Activated CD4-positive, alpha-beta T cell treated with anti-CD3 and anti-CD28 coated beads, Interleukin-2, amount 10 ng/mL, durations not matched to agents 7 days and 5 days (primary cell): ENCODE data around the gene F2R. TPM values are rescaled to one million over a fixed set of nuclear protein-coding genes. Genes with fewer than 3 reads are reported as not detected.
"Not testable (repeated sequence)": the region's sequence is repeated elsewhere in the genome, so short reads cannot be mapped to it uniquely, and the experiment has no call there.

Source experiments
- CTCF ChIA-PET: fragments of 350-600 bp; sonication (Branson Sonifier 250); formaldehyde crosslinking; loops from one replicate; lab custom pipeline; 2021; ENCODE audit warnings: antibody characterized with exemption; lab: Charles Lee
- POLR2A ChIA-PET: fragments of 350-600 bp; sonication (Branson Sonifier 250); formaldehyde crosslinking; loops from one replicate; lab custom pipeline; 2021; ENCODE audit warnings: antibody characterized with exemption; lab: Charles Lee
- DNase-seq: peaks from one replicate; pipeline ENCODE4 v3.0.0-alpha.2; 2020
- H3K27ac Mint-ChIP-seq: one replicate; pipeline ENCODE4 v1.8.0; 2021; ENCODE audit warnings: mild to moderate bottlenecking, moderate library complexity, mixed read lengths
- H3K27me3 Mint-ChIP-seq: one replicate; pipeline ENCODE4 v1.8.0; 2021; ENCODE audit warnings: mixed read lengths
- H3K36me3 Mint-ChIP-seq: one replicate; pipeline ENCODE4 v1.8.0; 2021; ENCODE audit warnings: low read depth, mixed read lengths
- H3K4me1 Mint-ChIP-seq: one replicate; pipeline ENCODE4 v1.8.0; 2021; ENCODE audit warnings: mixed read lengths
- H3K4me3 Mint-ChIP-seq: one replicate; pipeline ENCODE4 v1.8.0; 2021; ENCODE audit warnings: mild to moderate bottlenecking, moderate library complexity, mixed read lengths
- H3K9me3 Mint-ChIP-seq: one replicate; pipeline ENCODE4 v1.8.0; 2021; ENCODE audit warnings: mixed read lengths
- total RNA-seq, 2 experiments: library from RNA; stranded (reverse); gene quantifications; one replicate each; pipeline ENCODE4 v1.2.3, GENCODE V29; 2021

F2R gene
- total RNA-seq, 2 experiments from 2014 or later, result 5.9 to 7.3 TPM

DNA sequence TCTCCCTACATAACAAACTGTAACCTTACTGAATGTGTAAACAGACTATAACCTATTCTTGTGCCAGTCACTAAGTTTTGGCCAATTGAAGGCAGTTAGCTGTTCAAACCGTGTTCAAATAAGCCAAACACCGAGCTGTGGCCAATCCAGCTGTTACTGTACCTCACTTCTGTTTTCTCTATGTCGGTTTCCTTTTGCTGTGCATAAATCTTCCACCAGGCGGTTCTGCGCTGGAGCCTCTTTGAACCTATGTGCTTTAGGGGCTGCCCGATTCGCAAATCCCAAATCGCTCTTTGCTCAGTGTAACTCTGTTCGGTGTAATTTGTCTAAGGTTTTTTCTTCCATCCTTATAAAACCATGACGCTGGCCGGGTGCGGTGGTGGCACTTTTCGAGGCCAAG is 31.8 kb downstream of the F2R start:
- no peaks in the 10 kb centered on the region for H3K36me3 Mint-ChIP-seq
- H3K9me3 Mint-ChIP-seq, result no peaks in the 10 kb centered on the region
- peaks cover 4% of the 10 kb centered on the region for H3K4me1 Mint-ChIP-seq
- H3K27ac Mint-ChIP-seq, result no peak overlapping the region
- POLR2A ChIA-PET, result no interaction called here
- DNase-seq, result no peak
- no peak overlapping the region for H3K4me3 Mint-ChIP-seq
- peaks cover 13% of the 10 kb centered on the region for H3K27me3 Mint-ChIP-seq
- CTCF ChIA-PET, result no interaction called here

DNA sequence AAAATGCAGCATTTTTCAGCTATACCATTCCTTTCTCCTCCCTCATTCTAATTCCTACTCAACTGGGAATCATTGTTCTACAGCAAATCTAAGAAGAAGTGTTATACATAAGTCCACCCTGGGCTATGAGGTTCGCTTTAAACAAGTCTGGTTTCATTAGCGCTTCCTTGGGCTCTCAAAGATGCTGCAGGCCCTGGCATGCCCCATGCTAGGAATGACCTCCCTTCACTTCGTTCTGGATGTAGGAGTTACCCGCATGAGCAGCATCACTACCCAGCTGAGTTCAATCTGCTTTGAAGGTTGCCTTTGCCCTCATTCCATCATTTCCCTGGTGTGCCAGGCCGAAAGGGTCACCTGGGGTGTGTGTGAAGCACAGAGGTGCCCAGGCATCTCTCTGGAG is 35.4 kb downstream of the F2R start:
- Mint-ChIP-seq H3K9me3 (no peaks in the 10 kb centered on the region), H3K4me1 (peaks cover 4% of the 10 kb centered on the region), H3K27me3 (peaks cover 14% of the 10 kb centered on the region), H3K36me3 (no peaks in the 10 kb centered on the region), H3K27ac (no peak overlapping the region), H3K4me3 (no peak overlapping the region)
- no peak for DNase-seq
- CTCF ChIA-PET, result interaction anchor here (0.8 kb wide), 1 partner anchor 11 kb away, joined by 3 read pairs; no protein-coding TSS in a partner anchor
- POLR2A ChIA-PET, result no interaction called here

DNA sequence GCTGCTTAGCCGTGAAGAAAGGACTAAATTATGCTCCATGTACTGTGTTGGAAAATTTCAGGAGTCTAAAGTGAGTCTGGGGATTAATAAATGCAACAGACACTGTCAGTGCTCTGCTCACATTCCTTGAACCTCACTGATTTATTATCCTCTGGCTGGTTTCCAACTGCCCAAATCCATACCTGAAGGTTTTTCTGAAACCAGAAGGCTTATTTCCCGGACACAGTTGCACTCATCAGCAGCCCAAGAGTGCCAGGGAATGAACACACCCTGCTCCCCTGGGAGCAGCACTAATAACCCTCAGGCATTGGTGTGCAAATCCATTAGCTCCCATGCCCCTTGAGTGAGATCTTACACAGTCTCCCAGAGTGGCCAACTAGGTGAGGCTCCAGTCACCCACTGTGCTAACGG is 38.7 kb downstream of the F2R start:
- Mint-ChIP-seq H3K4me3 (no peak overlapping the region), H3K9me3 (no peaks in the 10 kb centered on the region), H3K4me1 (no peaks in the 10 kb centered on the region), H3K36me3 (no peaks in the 10 kb centered on the region), H3K27me3 (peaks cover 8% of the 10 kb centered on the region), H3K27ac (no peak overlapping the region)
- ChIA-PET CTCF (interaction anchor here (0.9 to 1.8 kb wide), 2 partner anchors 8 to 14 kb away, joined by 3 to 6 read pairs; no protein-coding TSS in a partner anchor), POLR2A (no interaction called here)
- DNase-seq, result no peak

GRCh38 chr5:76755779-76756637 is 40.1 kb downstream of the F2R start:
- Mint-ChIP-seq H3K36me3 (no peaks in the 10 kb centered on the region), H3K27me3 (peaks cover 3% of the 10 kb centered on the region), H3K27ac (no peak overlapping the region)

DNA sequence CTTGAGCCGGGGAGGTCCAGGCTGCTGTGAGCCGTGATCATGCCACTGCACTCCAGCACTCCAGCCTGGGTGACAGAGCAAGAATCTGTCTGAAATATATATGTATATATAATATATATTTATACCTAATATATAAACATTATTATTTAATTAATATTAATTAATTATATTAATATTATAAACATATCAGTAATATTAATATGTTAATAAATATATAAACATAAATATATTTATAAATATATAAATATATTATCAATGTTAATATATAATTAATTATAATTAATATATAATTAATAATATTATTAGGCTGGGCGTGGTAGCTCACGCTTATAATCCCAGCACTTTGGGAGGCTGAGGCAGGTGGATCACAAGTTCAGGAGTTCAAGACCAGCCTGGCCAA is 41.1 kb downstream of the F2R start:
- Mint-ChIP-seq H3K27me3 (peaks cover 3% of the 10 kb centered on the region), H3K27ac (no peak overlapping the region), H3K4me3 (no peak overlapping the region), H3K36me3 (no peaks in the 10 kb centered on the region), H3K9me3 (no peaks in the 10 kb centered on the region), H3K4me1 (no peaks in the 10 kb centered on the region)
- ChIA-PET POLR2A (no interaction called here), CTCF (interaction anchor here (2.0 kb wide), 1 partner anchor 18 kb away, joined by 5 read pairs; no protein-coding TSS in a partner anchor)
- DNase-seq, result no peak

More at GRCh38 chr5:76755779-76756637, 40.1 kb downstream of the F2R start:
- no peak overlapping the region for H3K4me3 Mint-ChIP-seq
- no peaks in the 10 kb centered on the region for H3K9me3 Mint-ChIP-seq
- ChIA-PET POLR2A (no interaction called here), CTCF (interaction anchor here (0.9 to 1.2 kb wide), 2 partner anchors 9 to 19 kb away, joined by 3 to 5 read pairs; no protein-coding TSS in a partner anchor)
- H3K4me1 Mint-ChIP-seq, result no peaks in the 10 kb centered on the region
- no peak for DNase-seq

DNA sequence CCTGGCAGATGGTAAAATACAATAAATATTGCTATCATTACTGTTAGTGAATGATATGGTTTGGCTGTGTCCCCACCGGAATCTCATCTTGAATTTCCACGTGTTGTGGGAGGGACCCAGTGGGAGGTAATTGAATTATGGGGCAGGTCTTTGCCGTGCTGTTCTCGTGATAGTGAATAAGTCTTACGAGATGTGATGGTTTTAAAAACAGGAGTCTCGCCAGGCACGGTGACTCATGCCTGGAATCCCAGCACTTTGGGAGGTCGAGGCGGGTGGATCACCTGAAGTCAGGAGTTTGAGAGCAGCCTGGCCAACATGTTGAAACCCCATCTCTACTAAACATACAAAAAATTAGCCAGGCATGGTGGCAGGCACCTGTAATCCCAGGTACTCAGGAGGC is 45.2 kb downstream of the F2R start:
- H3K27me3 Mint-ChIP-seq, H3K4me3 Mint-ChIP-seq, CTCF ChIA-PET, H3K36me3 Mint-ChIP-seq, DNase-seq, POLR2A ChIA-PET, H3K9me3 Mint-ChIP-seq, H3K27ac Mint-ChIP-seq, H3K4me1 Mint-ChIP-seq: not testable (repeated sequence)

- peaks cover 3% of the 10 kb centered on the region for H3K27me3 Mint-ChIP-seq
These were observed 46.6 kb downstream of the F2R start for GRCh38 chr5:76762484-76762883.

DNA sequence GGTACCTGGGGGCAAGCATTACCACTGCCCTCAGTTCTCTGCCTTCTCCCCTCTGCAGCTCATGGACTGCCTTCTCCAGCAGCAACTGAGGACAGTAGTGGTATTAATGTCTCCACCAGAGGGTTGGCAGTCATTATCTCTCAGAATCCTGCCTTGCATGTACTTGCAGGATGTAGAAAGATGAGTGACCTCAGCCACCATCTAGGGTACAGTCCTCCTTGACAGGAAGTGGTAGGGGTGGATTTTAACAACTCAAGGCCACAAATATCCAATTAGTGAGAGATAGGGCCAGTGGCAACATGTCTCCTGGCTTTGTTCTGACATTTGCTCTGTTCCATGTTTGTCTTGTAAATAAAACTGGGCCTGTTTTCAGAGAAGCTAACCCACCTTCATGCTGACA is 47.2 kb downstream of the F2R start:
- POLR2A ChIA-PET, result no interaction called here
- no peaks in the 10 kb centered on the region for H3K36me3 Mint-ChIP-seq
- H3K4me3 Mint-ChIP-seq, result no peak overlapping the region
- H3K4me1 Mint-ChIP-seq, result peaks cover 5% of the 10 kb centered on the region
- H3K9me3 Mint-ChIP-seq, result peaks cover 7% of the 10 kb centered on the region
- peaks cover 3% of the 10 kb centered on the region for H3K27me3 Mint-ChIP-seq
- no peak overlapping the region for H3K27ac Mint-ChIP-seq
- CTCF ChIA-PET, result interaction anchor here (0.7 to 1.2 kb wide), 5 partner anchors 12 to 163 kb away, joined by 3 to 4 read pairs (median 3); no protein-coding TSS in a partner anchor
- peak; percentile 23 for DNase-seq

More at GRCh38 chr5:76762484-76762883, 46.6 kb downstream of the F2R start:
- ChIA-PET CTCF (interaction anchor here (0.6 to 1.2 kb wide), 4 partner anchors 12 to 162 kb away, joined by 3 to 4 read pairs (median 4); no protein-coding TSS in a partner anchor), POLR2A (no interaction called here)
- Mint-ChIP-seq H3K36me3 (no peaks in the 10 kb centered on the region), H3K4me3 (no peak overlapping the region), H3K9me3 (peaks cover 7% of the 10 kb centered on the region), H3K4me1 (peaks cover 5% of the 10 kb centered on the region), H3K27ac (no peak overlapping the region)
- DNase-seq, result no peak

DNA sequence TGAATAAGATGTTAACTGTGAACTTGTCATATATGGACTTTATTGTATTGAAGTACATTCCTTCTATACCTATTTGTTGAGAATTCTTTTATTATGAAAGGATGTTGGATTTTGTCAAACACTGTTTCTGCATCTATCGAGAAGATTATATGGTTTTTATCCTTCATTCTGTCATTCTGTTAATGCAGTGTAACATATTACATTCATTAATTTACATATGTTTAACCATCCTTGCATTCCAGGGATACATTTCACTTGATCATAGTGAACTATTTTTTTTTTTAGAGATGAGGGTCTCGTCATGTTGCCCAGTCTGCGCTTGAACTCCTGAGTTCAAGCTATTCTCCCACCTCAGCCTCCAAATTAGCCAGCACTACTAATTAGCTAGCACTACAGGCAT is 48.4 kb downstream of the F2R start:
- DNase-seq, result no peak
- Mint-ChIP-seq H3K4me3 (no peak overlapping the region), H3K9me3 (peaks cover 7% of the 10 kb centered on the region), H3K4me1 (peaks cover 5% of the 10 kb centered on the region), H3K27ac (no peak overlapping the region), H3K27me3 (peaks cover 3% of the 10 kb centered on the region), H3K36me3 (no peaks in the 10 kb centered on the region)
- POLR2A ChIA-PET, result no interaction called here
- CTCF ChIA-PET, result no interaction called here

GRCh38 chr5:76765249-76765648 is 49.3 kb downstream of the F2R start:
- Mint-ChIP-seq H3K4me1 (peaks cover 5% of the 10 kb centered on the region), H3K4me3 (no peak overlapping the region), H3K9me3 (peaks cover 7% of the 10 kb centered on the region), H3K36me3 (no peaks in the 10 kb centered on the region), H3K27ac (no peak overlapping the region), H3K27me3 (peaks cover 3% of the 10 kb centered on the region)
- POLR2A ChIA-PET, result no interaction called here
- DNase-seq, result no peak
- CTCF ChIA-PET, result interaction anchor here (1.0 to 1.1 kb wide), 2 partner anchors 9 to 265 kb away, joined by 3 to 6 read pairs; partner anchors contain the start of gene AGGF1

DNA sequence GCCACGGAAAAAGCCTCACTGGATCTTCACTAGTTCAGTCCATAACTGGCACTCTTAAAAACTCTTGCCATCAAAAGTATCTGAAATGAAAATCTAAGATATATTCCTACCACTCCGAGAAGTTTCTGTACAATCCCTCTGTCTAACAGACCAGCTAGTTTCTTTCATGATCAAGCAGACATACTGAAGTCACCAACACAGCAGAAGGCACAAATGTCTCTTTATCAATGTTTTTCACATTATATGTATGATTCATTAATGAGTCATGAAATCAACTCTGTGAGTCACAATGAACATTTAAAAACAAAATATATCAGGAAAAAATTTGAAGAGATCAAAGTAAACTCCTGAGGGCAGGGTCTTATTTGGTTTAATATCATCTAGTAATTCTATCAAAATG is 50.8 kb downstream of the F2R start:
- Mint-ChIP-seq H3K4me1 (peaks cover 5% of the 10 kb centered on the region), H3K27me3 (peaks cover 3% of the 10 kb centered on the region), H3K4me3 (no peak overlapping the region), H3K27ac (no peak overlapping the region), H3K36me3 (no peaks in the 10 kb centered on the region), H3K9me3 (peaks cover 7% of the 10 kb centered on the region)
- ChIA-PET POLR2A (no interaction called here), CTCF (interaction anchor here (1.3 to 1.9 kb wide), 3 partner anchors 8 to 51 kb away, joined by 3 to 4 read pairs (median 3); partner anchors contain the start of gene F2R)
- no peak for DNase-seq

DNA sequence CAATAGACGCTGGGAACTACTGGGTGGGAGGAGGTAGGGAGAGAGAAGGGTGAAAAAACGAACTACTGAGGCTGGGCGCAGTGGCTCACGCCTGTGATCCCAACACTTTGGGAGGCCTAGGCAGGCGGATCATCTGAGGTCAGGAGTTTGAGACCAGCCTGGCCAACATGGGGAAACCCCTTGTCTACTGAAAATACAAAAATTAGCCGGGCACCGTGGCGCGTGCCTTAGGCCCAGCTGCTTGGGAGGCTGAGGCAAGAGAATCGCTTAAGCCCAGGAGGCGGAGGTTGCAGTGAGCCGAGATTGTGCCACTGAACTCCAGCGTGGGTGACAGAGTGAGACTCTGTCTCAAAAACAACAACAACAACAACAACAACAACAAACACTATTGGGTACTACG is 55.1 kb downstream of the F2R start:
- H3K4me3 Mint-ChIP-seq, DNase-seq, H3K27ac Mint-ChIP-seq, CTCF ChIA-PET, H3K27me3 Mint-ChIP-seq, H3K9me3 Mint-ChIP-seq, H3K4me1 Mint-ChIP-seq, POLR2A ChIA-PET, H3K36me3 Mint-ChIP-seq: not testable (repeated sequence)

- POLR2A ChIA-PET, result no interaction called here
- no peaks in the 10 kb centered on the region for H3K36me3 Mint-ChIP-seq
- no peaks in the 10 kb centered on the region for H3K9me3 Mint-ChIP-seq
- H3K4me1 Mint-ChIP-seq, result peaks cover 3% of the 10 kb centered on the region
- H3K27me3 Mint-ChIP-seq, result no peaks in the 10 kb centered on the region
- H3K4me3 Mint-ChIP-seq, result no peak overlapping the region
- no peak for DNase-seq
- CTCF ChIA-PET, result no interaction called here
- H3K27ac Mint-ChIP-seq, result no peak overlapping the region
These were observed 55.9 kb downstream of the F2R start for GRCh38 chr5:76771705-76772405.
